IMR-90 (cell line): Measurements from ENCODE around the gene SGMS1. TPM values are rescaled to one million over a fixed set of nuclear protein-coding genes. Genes with fewer than 3 reads are reported as not detected.

Source experiments
- ATAC-seq: fragments of 200-7000 bp; cut with Tn5 transposase; 2 replicates; pipeline ENCODE4 v1.9.1; 2020; ENCODE audit warnings: low read depth, mild to moderate bottlenecking, moderate library complexity
- BruUV-seq: library from RNA; stranded (reverse); fragments of 400-500 nt; replicated peaks from 2 replicates; lab custom pipeline; 2021; lab: Mats Ljungman, UMichigan
- CTCF ChIA-PET: fragments of 300-600 bp; formaldehyde crosslinking; extraction: SDS; loops from one replicate; lab custom pipeline; 2021; ENCODE audit warnings: antibody characterized with exemption; lab: Yijun Ruan, JAX
- POLR2A ChIA-PET: fragments of 300-600 bp; sonication (Branson Sonifier 250); formaldehyde crosslinking; loops from one replicate; lab custom pipeline; 2022; ENCODE audit warnings: antibody characterized with exemption; ENCODE audit not compliant: unreplicated experiment; lab: Charles Lee
- DNase-seq: peaks from one replicate; pipeline ENCODE4 v3.0.0; 2013
- H2AFZ ChIP-seq: replicated peaks from 2 replicates; pipeline ENCODE3; 2013; ENCODE audit warnings: low read length, mild to moderate bottlenecking; ENCODE audit not compliant: poor library complexity
- H2AK5ac ChIP-seq: 2 replicates; pipeline ENCODE4 v1.6.1; 2013; ENCODE audit warnings: low read depth, low read length, inconsistent platforms
- H2AK9ac ChIP-seq: replicated peaks from 2 replicates; pipeline ENCODE3; 2013; ENCODE audit warnings: mild to moderate bottlenecking, low read depth, low read length, moderate library complexity; ENCODE audit not compliant: poor library complexity
- H2BK120ac ChIP-seq: 2 replicates; pipeline ENCODE4 v1.6.1; 2013; ENCODE audit warnings: low read depth, low read length, inconsistent platforms
- H2BK15ac ChIP-seq: 3 replicates; pipeline ENCODE4 v1.6.1; 2013; ENCODE audit warnings: low read depth, low read length, inconsistent platforms
- H2BK20ac ChIP-seq: 2 replicates; pipeline ENCODE4 v1.6.1; 2013; ENCODE audit warnings: low read depth, mild to moderate bottlenecking, inconsistent platforms, low read length, moderate library complexity
- H2BK5ac ChIP-seq: 2 replicates; pipeline ENCODE4 v1.6.1; 2013; ENCODE audit warnings: mild to moderate bottlenecking, low read depth, low read length, inconsistent platforms; ENCODE audit not compliant: poor library complexity, severe bottlenecking
- H3K14ac ChIP-seq: replicated peaks from 2 replicates; pipeline ENCODE4 v1.6.1; 2013; ENCODE audit warnings: low read depth, low read length, inconsistent platforms
- H3K18ac ChIP-seq: 2 replicates; pipeline ENCODE4 v1.6.1; 2013; ENCODE audit warnings: low read depth, low read length, control low read depth
- H3K23ac ChIP-seq: 2 replicates; pipeline ENCODE4 v1.6.1; 2013; ENCODE audit warnings: low read depth, low read length, inconsistent platforms
- H3K27ac ChIP-seq: 2 replicates; pipeline ENCODE4 v1.5.1; 2013; ENCODE audit warnings: mild to moderate bottlenecking, control low read depth, low read length; ENCODE audit not compliant: insufficient read depth
- H3K27me3 ChIP-seq: 2 replicates; pipeline ENCODE4 v1.6.1; 2013; ENCODE audit warnings: low read length; ENCODE audit not compliant: control insufficient read depth, insufficient read depth
- H3K36me3 ChIP-seq: 2 replicates; pipeline ENCODE4 v1.6.1; 2013; ENCODE audit warnings: low read length, mixed read lengths; ENCODE audit not compliant: control insufficient read depth, insufficient read depth
- H3K4ac ChIP-seq: 2 replicates; pipeline ENCODE4 v1.6.1; 2013; ENCODE audit warnings: low read depth, low read length, inconsistent platforms
- H3K4me1 ChIP-seq: 2 replicates; pipeline ENCODE4 v1.6.1; 2013; ENCODE audit warnings: low read length, mixed read lengths; ENCODE audit not compliant: control insufficient read depth, insufficient read depth
- H3K4me2 ChIP-seq: 2 replicates; pipeline ENCODE4 v1.6.1; 2013; ENCODE audit warnings: low read depth, mild to moderate bottlenecking, control low read depth, low read length, moderate library complexity
- H3K4me3 ChIP-seq: 2 replicates; pipeline ENCODE4 v1.5.1; 2013; ENCODE audit warnings: low read depth, mild to moderate bottlenecking, control low read depth, low read length, moderate library complexity; ENCODE audit not compliant: insufficient read depth
- H3K56ac ChIP-seq: 2 replicates; pipeline ENCODE4 v1.6.1; 2013; ENCODE audit warnings: low read length, inconsistent platforms; ENCODE audit not compliant: insufficient read depth; ENCODE audit errors: extremely low read depth
- H3K79me1 ChIP-seq, 2 experiments: 2 replicates each; pipeline ENCODE4 v1.6.1; 2013; ENCODE audit warnings: low read length in 2 of 2, inconsistent platforms in 1 of 2, low read depth in 1 of 2
- H3K9ac ChIP-seq: 2 replicates; pipeline ENCODE4 v1.6.1; 2013; ENCODE audit warnings: low read depth, low read length, control low read depth
- H3K9me1 ChIP-seq: 2 replicates; pipeline ENCODE4 v1.6.1; 2013; ENCODE audit warnings: low read length, inconsistent platforms; ENCODE audit not compliant: insufficient read depth
- H3K9me3 ChIP-seq: 2 replicates; pipeline ENCODE4 v1.6.1; 2013; ENCODE audit warnings: low read length; ENCODE audit not compliant: control insufficient read depth, insufficient read depth
- H4K20me1 ChIP-seq: 2 replicates; pipeline ENCODE4 v1.6.1; 2013; ENCODE audit warnings: low read length, inconsistent platforms; ENCODE audit not compliant: insufficient read depth
- H4K5ac ChIP-seq: 2 replicates; pipeline ENCODE4 v1.6.1; 2013; ENCODE audit warnings: mild to moderate bottlenecking, low read depth, low read length, control low read depth
- H4K8ac ChIP-seq, 2 experiments: 2 replicates each; pipeline ENCODE4 v1.6.1; 2013; ENCODE audit warnings: low read depth in 2 of 2, low read length in 2 of 2, control low read depth in 1 of 2, inconsistent platforms in 1 of 2
- H4K91ac ChIP-seq: 2 replicates; pipeline ENCODE4 v1.6.1; 2013; ENCODE audit warnings: low read depth, low read length, inconsistent platforms; ENCODE audit not compliant: insufficient read depth
- BHLHE40 ChIP-seq: fragments of 150-350 bp; IDR thresholded peaks from 2 replicates; pipeline ENCODE4 v1.6.1; 2016; ENCODE audit warnings: mild to moderate bottlenecking, low read depth, low read length
- CEBPB ChIP-seq: IDR thresholded peaks from 2 replicates; pipeline ENCODE4 v1.6.1; 2012; ENCODE audit warnings: low read depth, low read length, improper control_type of control experiment
- CHD1 ChIP-seq: IDR thresholded peaks from 2 replicates; pipeline ENCODE4 v1.6.1; 2012; ENCODE audit warnings: low read depth, low read length, improper control_type of control experiment
- FOS ChIP-seq: fragments of 150-350 bp; IDR thresholded peaks from 2 replicates; pipeline ENCODE4 v1.6.1; 2016; ENCODE audit warnings: low read depth, low read length
- MAFK ChIP-seq: IDR thresholded peaks from 2 replicates; pipeline ENCODE4 v1.6.1; 2012; ENCODE audit warnings: low read depth, low read length, improper control_type of control experiment
- MAZ ChIP-seq: IDR thresholded peaks from 2 replicates; pipeline ENCODE4 v1.6.1; 2012; ENCODE audit warnings: low read depth, mild to moderate bottlenecking, low read length, improper control_type of control experiment, moderate library complexity, borderline replicate concordance
- MXI1 ChIP-seq: IDR thresholded peaks from 2 replicates; pipeline ENCODE4 v1.6.1; 2012; ENCODE audit warnings: low read depth, mild to moderate bottlenecking, low read length, moderate library complexity, borderline replicate concordance
- NFE2L2 ChIP-seq: fragments of 150-350 bp; IDR thresholded peaks from 2 replicates; pipeline ENCODE4 v1.6.1; 2016; ENCODE audit warnings: low read depth, mild to moderate bottlenecking, low read length
- POLR2A ChIP-seq: IDR thresholded peaks from 2 replicates; pipeline ENCODE4 v1.6.1; 2012; ENCODE audit warnings: mild to moderate bottlenecking, low read depth, low read length
- RAD21 ChIP-seq: IDR thresholded peaks from 2 replicates; pipeline ENCODE4 v1.6.1; 2012; ENCODE audit warnings: low read length, improper control_type of control experiment
- RCOR1 ChIP-seq: IDR thresholded peaks from 2 replicates; pipeline ENCODE4 v1.6.1; 2012; ENCODE audit warnings: mild to moderate bottlenecking, low read length, improper control_type of control experiment; ENCODE audit not compliant: insufficient replicate concordance
- RFX5 ChIP-seq: IDR thresholded peaks from 2 replicates; pipeline ENCODE4 v1.8.0; 2012; ENCODE audit warnings: low read depth, mild to moderate bottlenecking, low read length, moderate library complexity
- SMC3 ChIP-seq: fragments of 150-350 bp; IDR thresholded peaks from 2 replicates; pipeline ENCODE4 v1.6.1; 2016; ENCODE audit warnings: low read depth, mild to moderate bottlenecking, antibody characterized with exemption, low read length, moderate library complexity
- WGBS, 2 experiments: methylation state at CpG; one replicate each; pipeline versions ENCODE4 v1.1.5 to v1.1.7; 2013; ENCODE audit warnings: missing lambda C conversion rate in 2 of 2; ENCODE audit not compliant: insufficient read length in 1 of 2; ENCODE audit errors: extremely low coverage in 2 of 2; 5-methylcytosine and 5-hydroxymethylcytosine counted together
- dilution Hi-C: fragments of 300-500 bp; cut with HindIII; formaldehyde crosslinking; loops from one replicate; pipeline ENCODE4 v1.14.3; 2018; ENCODE audit warnings: low sequenced_read_pairs; ENCODE audit not compliant: unreplicated experiment
- in situ Hi-C: fragments of 300-500 bp; cut with MboI; formaldehyde crosslinking; loops from 3 replicates; pipeline ENCODE4 v1.14.3; 2019; ENCODE audit warnings: low sequenced_read_pairs, inconsistent platforms, mixed read lengths
- intact Hi-C: fragments of 100-400 bp; cut with micrococcal nuclease; formaldehyde crosslinking; loops from 2 replicates; pipeline ENCODE4 v1.10.0; 2022
- polyA plus RNA-seq, 3 experiments: library from polyadenylated mRNA; depleted of rRNA; stranded (reverse); fragments of >200 nt; gene quantifications; 2 replicates each; pipeline ENCODE4 v1.2.3, GENCODE V29; 2012; ENCODE audit warnings: low replicate concordance in 1 of 3
- total RNA-seq: library from RNA; depleted of rRNA; stranded (reverse); fragments of >200 nt; gene quantifications from 2 replicates; pipeline ENCODE4 v1.2.3, GENCODE V29; 2012
- TF ChIP-seq, protein P1 (sequence below): conservative IDR thresholded peaks from 2 replicates; pipeline ENCODE4 v1.5.1; 2012; ENCODE audit warnings: mild to moderate bottlenecking, low read depth, low read length, improper control_type of control experiment
- TF ChIP-seq, protein P2 (sequence below): fragments of 150-350 bp; IDR thresholded peaks from 2 replicates; pipeline ENCODE4 v1.6.1; 2016; ENCODE audit warnings: low read depth, mild to moderate bottlenecking, low read length, moderate library complexity, borderline replicate concordance
- TF ChIP-seq, protein P3 (sequence below): fragments of 150-350 bp; IDR thresholded peaks from 2 replicates; pipeline ENCODE4 v1.6.1; 2017; ENCODE audit warnings: mild to moderate bottlenecking, antibody characterized with exemption, low read length, low read depth

The SGMS1 gene
- total and polyA plus RNA-seq, 2 of the 4 experiments (the other 2 are of a cell fraction): 9.8 to 30.8 TPM

DNA sequence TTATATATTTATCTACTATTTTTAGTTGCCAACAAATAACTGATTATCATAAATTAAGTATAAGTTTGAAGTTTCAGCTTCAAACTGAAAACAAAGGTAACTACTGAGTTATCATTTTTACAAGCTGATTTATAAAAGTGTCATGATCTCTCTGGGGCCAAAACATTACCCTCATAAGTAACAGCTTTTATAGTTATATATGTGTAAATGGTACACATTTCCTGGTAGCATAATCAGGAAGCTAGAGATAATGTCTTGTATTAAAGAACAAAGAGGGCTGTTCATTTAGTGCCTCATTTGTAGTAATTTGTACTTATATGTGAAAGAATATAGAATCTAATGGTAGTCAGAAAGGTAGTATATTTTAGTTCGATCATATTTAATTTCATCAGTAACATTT, 162.6 kb downstream of the SGMS1 start:
- Histone ChIP-seq H3K14ac (no peak overlapping the region), H3K23ac (no peak overlapping the region), H2AK9ac (no peak overlapping the region), H4K5ac (no peak overlapping the region), H3K4me3 (no peak overlapping the region), H4K8ac (no peak overlapping the region), H3K9ac (no peak overlapping the region), H3K4me2 (no peak overlapping the region), H3K9me3 (no peaks in the 10 kb centered on the region), H2BK20ac (no peak overlapping the region), H2BK120ac (no peak overlapping the region), H3K18ac (no peak overlapping the region), H3K27me3 (no peaks in the 10 kb centered on the region), H3K27ac (no peak overlapping the region), H4K20me1 (no peaks in the 10 kb centered on the region), H3K36me3 (no peaks in the 10 kb centered on the region), H3K79me1 (no peaks in the 10 kb centered on the region; a peak in 1 of 4 replicates), H2AK5ac (no peak overlapping the region), H3K4me1 (peaks cover 3% of the 10 kb centered on the region), H2BK5ac (no peak overlapping the region), H3K9me1 (0 out of 2 replicates have a peak, but pooled peaks cover 3% of the 10 kb centered on the region), H3K4ac (no peak overlapping the region), H4K91ac (no peak overlapping the region), H2AFZ (no peak overlapping the region), H3K56ac (no peak overlapping the region), H2BK15ac (no peak overlapping the region)
- ATAC-seq (no peak), DNase-seq (no peak)
- no TSS peak for BruUV-seq
- ChIA-PET POLR2A (no interaction called here), CTCF (no interaction called here)
- TF ChIP-seq, protein P1, sequence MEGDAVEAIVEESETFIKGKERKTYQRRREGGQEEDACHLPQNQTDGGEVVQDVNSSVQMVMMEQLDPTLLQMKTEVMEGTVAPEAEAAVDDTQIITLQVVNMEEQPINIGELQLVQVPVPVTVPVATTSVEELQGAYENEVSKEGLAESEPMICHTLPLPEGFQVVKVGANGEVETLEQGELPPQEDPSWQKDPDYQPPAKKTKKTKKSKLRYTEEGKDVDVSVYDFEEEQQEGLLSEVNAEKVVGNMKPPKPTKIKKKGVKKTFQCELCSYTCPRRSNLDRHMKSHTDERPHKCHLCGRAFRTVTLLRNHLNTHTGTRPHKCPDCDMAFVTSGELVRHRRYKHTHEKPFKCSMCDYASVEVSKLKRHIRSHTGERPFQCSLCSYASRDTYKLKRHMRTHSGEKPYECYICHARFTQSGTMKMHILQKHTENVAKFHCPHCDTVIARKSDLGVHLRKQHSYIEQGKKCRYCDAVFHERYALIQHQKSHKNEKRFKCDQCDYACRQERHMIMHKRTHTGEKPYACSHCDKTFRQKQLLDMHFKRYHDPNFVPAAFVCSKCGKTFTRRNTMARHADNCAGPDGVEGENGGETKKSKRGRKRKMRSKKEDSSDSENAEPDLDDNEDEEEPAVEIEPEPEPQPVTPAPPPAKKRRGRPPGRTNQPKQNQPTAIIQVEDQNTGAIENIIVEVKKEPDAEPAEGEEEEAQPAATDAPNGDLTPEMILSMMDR: no peak
- TF ChIP-seq, protein P2, sequence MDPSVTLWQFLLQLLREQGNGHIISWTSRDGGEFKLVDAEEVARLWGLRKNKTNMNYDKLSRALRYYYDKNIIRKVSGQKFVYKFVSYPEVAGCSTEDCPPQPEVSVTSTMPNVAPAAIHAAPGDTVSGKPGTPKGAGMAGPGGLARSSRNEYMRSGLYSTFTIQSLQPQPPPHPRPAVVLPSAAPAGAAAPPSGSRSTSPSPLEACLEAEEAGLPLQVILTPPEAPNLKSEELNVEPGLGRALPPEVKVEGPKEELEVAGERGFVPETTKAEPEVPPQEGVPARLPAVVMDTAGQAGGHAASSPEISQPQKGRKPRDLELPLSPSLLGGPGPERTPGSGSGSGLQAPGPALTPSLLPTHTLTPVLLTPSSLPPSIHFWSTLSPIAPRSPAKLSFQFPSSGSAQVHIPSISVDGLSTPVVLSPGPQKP: no peak
- TF ChIP-seq CEBPB (no peak), NFE2L2 (no peak), MAZ (no peak), RFX5 (no peak), FOS (no peak), CHD1 (no peak), MXI1 (no peak), SMC3 (no peak), RCOR1 (no peak), RAD21 (no peak), BHLHE40 (no peak), POLR2A (no peak), MAFK (no peak)
- TF ChIP-seq, protein P3, sequence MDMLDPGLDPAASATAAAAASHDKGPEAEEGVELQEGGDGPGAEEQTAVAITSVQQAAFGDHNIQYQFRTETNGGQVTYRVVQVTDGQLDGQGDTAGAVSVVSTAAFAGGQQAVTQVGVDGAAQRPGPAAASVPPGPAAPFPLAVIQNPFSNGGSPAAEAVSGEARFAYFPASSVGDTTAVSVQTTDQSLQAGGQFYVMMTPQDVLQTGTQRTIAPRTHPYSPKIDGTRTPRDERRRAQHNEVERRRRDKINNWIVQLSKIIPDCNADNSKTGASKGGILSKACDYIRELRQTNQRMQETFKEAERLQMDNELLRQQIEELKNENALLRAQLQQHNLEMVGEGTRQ: no peak
- no CpG with 5 or more reads among the region's 1 CpG for WGBS, 2 experiments
- in situ Hi-C loops (no loop called here), intact Hi-C loops (loop anchor here (5.0 kb wide), 1 partner anchor 91 kb away; no protein-coding TSS in a partner anchor), dilution Hi-C loops (no loop called here)
